Left hindlimb (tissue), 1 donor: Measurements from ENCODE around the gene BNIPL.

Source experiments
- DNase-seq: peaks from one replicate; pipeline ENCODE4 v3.0.0-alpha.2; 2018

The BNIPL gene

GRCh38 chr1:151059109-151060006, 23.0 kb downstream of the BNIPL start, which contains the start of gene CDC42SE1:
TSS of gene CDC42SE1 (minus strand) at chr1:151059622. CDS start at chr1:151055730, 3,892 bp downstream.
- peak; percentile 91 for DNase-seq

DNA sequence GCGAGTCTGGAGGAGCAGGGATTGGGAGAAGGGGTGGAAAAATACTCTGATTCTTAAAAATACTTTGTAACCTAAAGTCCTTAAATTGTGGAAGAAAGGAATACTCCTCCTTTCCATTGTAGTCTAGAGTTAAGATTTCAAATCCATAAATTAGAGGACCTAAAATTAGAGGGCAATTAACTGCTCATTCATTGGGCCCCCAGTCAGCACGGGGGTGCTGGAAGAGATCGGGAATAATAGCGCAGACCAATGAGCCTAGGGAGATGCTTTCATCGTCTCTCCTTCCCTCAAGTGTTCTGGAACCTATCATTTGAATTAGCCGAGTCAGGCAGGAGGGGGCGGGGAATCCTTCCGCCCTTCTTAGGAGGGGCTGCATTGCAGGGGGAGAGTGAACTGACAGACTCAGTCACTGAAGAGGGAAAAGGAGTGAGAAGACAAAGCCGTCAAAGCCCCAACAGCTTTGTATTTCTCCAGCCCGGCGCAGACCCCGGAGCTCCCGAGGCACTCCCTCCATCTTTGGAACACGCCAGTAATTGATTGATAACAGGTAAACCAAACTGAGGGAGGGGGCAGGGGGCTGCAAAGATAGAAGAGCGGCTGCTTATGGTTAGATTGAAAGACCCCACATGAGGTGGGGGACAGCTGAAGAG, 23.7 kb downstream of the BNIPL start, which contains the start of gene MLLT11:
Gene MLLT11, plus strand, starts transcription at position 391 of the 650 bp plus-strand sequence. CDS start 6,828 bp downstream, outside the sequence.
- peak; percentile 83 for DNase-seq

DNA sequence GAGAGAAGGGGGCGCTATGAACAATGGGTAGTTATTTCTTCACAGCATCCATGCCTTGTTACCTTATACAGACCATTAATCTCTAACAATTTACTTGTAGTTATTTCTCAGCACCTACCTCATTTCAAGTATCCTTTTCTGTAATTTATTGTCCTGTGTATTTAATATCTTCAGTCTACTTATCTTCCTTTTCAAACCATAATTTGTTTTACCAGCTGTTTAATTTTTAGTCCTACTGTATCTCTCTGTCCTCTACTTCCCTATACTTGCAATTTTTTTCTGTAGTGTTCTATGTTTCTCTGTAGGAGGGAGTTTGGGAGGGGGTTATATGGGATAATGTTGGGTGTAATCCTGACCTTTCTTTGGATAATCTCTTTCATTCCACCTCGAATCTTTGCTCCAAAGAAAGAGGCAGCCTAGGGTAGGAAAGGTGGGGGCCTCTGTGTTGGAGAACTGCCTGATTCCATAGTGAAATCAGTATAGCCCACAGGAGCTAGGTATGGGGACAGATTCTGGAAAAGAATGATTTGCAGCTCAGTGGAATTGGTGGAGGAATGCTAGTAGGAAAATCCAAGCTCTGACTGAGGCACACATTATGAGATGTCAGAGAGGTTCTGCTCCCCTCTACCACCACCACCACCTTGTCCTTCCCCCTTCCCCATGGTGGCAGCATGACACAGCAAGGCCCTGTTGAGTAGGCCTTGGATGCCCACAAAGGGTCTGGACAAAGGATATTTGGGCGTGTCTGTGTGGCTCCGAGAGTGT, 24.5 kb downstream of the BNIPL start:
- DNase-seq = no peak

DNA sequence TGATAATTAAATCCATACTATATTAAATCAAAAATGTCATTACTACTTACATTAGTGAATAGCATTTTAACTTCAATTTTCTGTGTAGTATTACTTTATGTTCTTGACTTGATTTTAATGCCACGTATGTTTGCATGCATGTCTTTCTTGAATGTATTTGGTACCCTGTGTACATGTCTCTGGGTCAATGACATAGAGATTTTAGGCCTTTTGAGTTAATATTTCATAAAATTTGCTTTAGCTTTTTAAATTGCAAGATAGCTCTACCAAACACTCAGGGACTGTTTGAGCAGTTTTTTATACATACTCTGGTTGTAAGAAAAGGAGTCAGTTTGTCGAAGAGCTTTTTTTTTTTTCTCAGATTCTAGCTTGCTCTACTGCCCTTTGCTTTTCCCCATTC, 25.3 kb downstream of the BNIPL start:
- no peak for DNase-seq

DNA sequence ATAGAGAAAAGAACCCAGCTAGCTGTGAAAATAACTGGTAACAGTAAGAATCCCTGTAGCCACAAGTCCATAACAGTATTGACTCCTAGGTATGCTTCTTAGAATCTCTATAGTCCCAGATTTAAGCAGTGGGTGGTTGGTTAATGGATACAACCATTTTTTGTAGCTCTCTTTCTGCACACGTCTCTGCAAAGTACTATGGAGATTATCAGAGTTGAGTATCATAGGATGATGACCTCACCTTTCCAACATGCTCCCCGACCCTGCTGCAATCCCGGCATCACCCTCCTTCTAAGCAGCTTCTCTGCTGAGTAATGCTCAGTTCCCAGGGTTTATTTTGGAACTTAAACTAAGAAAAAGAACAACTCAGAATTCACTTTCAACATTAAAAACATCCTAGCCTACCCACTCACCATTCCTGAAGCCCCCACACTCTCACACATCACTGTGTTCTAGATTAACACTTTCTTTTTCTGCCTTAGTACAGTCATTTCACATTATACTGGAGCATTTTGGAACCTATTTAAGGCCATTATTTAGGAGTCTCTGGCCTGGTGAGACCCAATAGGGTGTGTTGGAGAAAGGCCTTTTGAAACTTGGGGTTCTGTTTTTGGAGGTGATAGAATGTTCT, 26.5 kb downstream of the BNIPL start:
- DNase-seq = no peak

DNA sequence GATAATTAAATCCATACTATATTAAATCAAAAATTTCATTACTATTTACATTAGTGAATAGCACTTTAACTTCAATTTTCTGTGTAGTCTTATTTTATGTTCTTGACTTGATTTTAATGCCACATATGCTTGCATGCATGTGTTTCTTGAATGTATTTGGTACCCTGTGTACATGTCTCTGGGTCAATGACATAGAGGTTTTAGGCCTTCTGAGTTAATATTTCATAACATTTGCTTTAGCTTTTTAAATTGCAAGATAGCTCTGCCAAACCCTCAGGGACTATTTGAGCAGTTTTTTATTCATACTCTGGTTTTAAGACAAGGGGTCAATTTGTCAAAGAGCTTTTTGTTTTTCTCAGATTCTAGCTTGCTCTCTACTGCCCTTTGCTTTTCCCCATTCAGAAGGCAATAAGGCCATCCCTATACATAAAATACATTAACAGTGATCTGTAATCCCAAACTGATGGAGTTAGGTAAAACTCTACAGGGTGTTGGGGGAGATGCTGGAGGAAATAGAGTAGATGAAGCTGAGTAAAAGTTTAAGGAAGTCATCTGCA, 28.8 kb downstream of the BNIPL start:
- no peak for DNase-seq

GRCh38 chr1:151067185-151067584, 30.8 kb downstream of the BNIPL start:
- DNase-seq = no peak

DNA sequence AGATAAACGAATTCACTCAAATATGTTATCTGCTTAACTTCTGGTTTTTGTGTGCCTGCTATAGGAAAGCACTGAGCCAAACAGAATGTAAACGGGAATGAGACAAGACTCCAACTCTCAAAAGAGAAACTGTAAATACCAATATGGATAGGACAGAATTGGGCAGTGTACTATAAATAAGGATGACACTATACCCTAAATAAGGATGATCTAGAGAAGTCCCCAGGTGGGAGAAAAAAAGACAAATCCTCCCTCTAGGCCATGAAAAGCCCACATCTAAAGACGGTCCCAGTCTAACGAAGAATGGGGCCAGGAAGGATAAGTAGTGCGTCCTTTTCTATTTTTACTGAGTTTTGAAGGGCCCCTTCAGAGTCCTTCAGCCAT, 32.7 kb downstream of the BNIPL start:
- DNase-seq = no peak

- DNase-seq = peak; percentile 96
Observed at GRCh38 chr1:151070474-151071276, 34.3 kb downstream of the BNIPL start, which contains the start of gene GABPB2. TSS of gene GABPB2 (plus strand) at chr1:151070761. CDS start at chr1:151088190, 17,429 bp downstream.

GRCh38 chr1:151072224-151072623, 35.8 kb downstream of the BNIPL start:
- DNase-seq = no peak

GRCh38 chr1:151085953-151086559, 49.7 kb downstream of the BNIPL start:
- DNase-seq = no peak
